ENCODE data around the gene CDC42BPG. TPM values are rescaled to one million over a fixed set of nuclear protein-coding genes. Genes with fewer than 3 reads are reported as not detected.

CDC42BPG gene
- polyA plus RNA-seq, 4 donors: 8.3 to 36.5 (median 19.5) TPM

DNA sequence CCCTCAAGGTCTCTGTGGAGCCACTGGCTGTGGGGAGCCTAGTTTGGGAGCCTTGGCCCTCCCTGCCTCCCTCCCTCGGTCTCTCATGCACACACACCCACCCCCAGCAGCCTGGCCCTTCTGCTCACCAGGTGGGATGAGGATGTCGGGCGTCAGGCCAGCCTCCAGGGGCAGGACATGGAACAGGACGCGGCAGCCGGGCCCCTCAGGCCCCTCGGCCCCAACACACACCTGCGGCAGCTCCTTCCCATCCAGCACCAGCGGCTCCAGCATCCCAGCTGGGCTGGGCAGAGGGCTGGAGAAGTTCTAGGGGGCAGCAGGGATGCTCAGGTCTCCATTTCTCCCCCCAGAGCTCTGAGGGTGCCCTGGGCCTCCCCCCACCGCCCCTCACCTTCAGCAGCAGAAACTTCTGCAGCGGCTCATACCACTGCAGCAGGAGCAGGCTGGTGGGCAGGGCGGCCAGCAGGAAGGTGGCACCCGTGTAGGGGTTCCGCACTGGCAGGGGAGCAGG is 52.6 kb downstream of the CDC42BPG start:
- DNase-seq: no peak

DNA sequence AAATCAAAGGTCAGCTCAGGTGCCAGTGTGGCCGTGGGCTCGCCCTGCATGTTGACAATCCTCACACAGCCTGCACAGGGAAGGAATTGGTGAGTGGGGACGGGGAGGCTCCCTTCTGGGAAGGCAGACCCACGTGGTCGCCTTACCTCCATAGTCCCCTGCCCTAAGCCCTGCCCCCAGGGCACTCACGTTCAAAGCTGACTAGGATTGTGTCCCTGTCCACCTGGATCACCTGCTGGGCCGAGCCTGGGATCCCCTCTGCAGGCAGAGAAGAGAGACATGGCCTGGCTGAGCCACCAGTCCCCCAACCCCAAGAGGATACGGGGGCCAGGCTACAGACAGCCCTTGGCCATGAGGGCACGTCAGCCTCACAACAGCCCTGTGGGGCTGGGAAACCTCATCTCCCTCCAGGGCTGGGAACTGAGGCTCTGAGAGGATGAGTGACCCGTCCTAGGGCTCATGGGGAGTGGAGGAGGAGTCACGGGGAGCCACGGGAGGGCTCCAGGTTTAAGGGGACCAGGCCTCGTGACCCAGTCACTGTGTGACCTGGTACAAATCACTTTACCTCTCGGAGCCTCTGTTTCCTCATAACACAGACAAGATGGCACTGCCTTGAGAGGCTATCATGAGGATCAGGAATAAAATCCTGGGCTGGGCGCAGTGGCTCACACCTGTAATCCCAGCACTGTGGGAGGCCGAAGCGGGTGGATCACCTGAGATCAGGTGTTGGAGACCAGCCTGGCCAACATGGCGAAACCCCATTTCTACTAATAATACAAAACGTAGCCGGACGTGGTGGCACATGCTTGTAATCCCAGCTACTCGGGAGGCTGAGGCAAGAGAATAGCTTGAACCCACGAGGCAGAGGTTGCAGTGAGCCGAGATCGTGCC is 54.0 kb downstream of the CDC42BPG start:
- Histone ChIP-seq H3K4me3 (ENCODE audit: low read depth in 1 of 3, low read length in 3 of 3) (no peak overlapping the region), H3K36me3 (ENCODE audit: control insufficient read depth in 3 of 3, insufficient read depth in 2 of 3, low read depth in 1 of 3, low read length in 3 of 3) (peaks cover 0 to 52% (median 0%) of the 10 kb centered on the region in 3 donors), H3K4me1 (ENCODE audit: control insufficient read depth in 3 of 3, insufficient read depth in 2 of 3, low read depth in 1 of 3, low read length in 2 of 3) (peaks cover 0 to 17% (median 0%) of the 10 kb centered on the region in 3 donors), H3K9me3 (ENCODE audit: control insufficient read depth in 2 of 2, insufficient read depth in 1 of 2, low read depth in 1 of 2, low read length in 1 of 2) (no peaks in the 10 kb centered on the region), H3K27ac (ENCODE audit: low read depth in 1 of 3, low read length in 2 of 3) (no peak overlapping the region), H3K27me3 (ENCODE audit: control insufficient read depth in 3 of 3, insufficient read depth in 3 of 3, low read length in 3 of 3) (no peaks in the 10 kb centered on the region)
- 72 to 86% (median 76%) methylated on average over 25 of the region's 25 CpGs for WGBS, 3 donors
- DNase-seq (no peak), FAIRE-seq (no peak)

More for the DNA sequence above, 52.6 kb downstream of the CDC42BPG start:
- H3K27me3 ChIP-seq (ENCODE audit: control insufficient read depth in 3 of 3, insufficient read depth in 3 of 3, low read length in 3 of 3): no peaks in the 10 kb centered on the region
- peaks cover 0 to 17% (median 0%) of the 10 kb centered on the region in 3 donors for H3K4me1 ChIP-seq (ENCODE audit: control insufficient read depth in 3 of 3, insufficient read depth in 2 of 3, low read depth in 1 of 3, low read length in 2 of 3)
- peaks cover 0 to 64% (median 0%) of the 10 kb centered on the region in 3 donors for H3K36me3 ChIP-seq (ENCODE audit: control insufficient read depth in 3 of 3, insufficient read depth in 2 of 3, low read depth in 1 of 3, low read length in 3 of 3)
- H3K4me3 ChIP-seq (ENCODE audit: low read depth in 1 of 3, low read length in 3 of 3): no peak overlapping the region
- WGBS, 3 donors: 89 to 93% (median 92%) methylated on average over 14 of the region's 14 CpGs
- no peaks in the 10 kb centered on the region for H3K9me3 ChIP-seq (ENCODE audit: control insufficient read depth in 2 of 2, insufficient read depth in 1 of 2, low read depth in 1 of 2, low read length in 1 of 2)
- FAIRE-seq: no peak
- no peak overlapping the region for H3K27ac ChIP-seq (ENCODE audit: low read depth in 1 of 3, low read length in 2 of 3)

- Histone ChIP-seq H3K9me3 (ENCODE audit: control insufficient read depth in 2 of 2, insufficient read depth in 1 of 2, low read depth in 1 of 2, low read length in 1 of 2) (no peaks in the 10 kb centered on the region), H3K27me3 (ENCODE audit: control insufficient read depth in 3 of 3, insufficient read depth in 3 of 3, low read length in 3 of 3) (no peaks in the 10 kb centered on the region), H3K36me3 (ENCODE audit: control insufficient read depth in 3 of 3, insufficient read depth in 2 of 3, low read depth in 1 of 3, low read length in 3 of 3) (peaks cover 0 to 49% (median 0%) of the 10 kb centered on the region in 3 donors), H3K27ac (ENCODE audit: low read depth in 1 of 3, low read length in 2 of 3) (no peak overlapping the region), H3K4me3 (ENCODE audit: low read depth in 1 of 3, low read length in 3 of 3) (no peak overlapping the region), H3K4me1 (ENCODE audit: control insufficient read depth in 3 of 3, insufficient read depth in 2 of 3, low read depth in 1 of 3, low read length in 2 of 3) (peaks cover 0 to 17% (median 0%) of the 10 kb centered on the region in 3 donors)
- no peak for FAIRE-seq
- DNase-seq: no peak
- WGBS, 3 donors: 84 to 88% (median 85%) methylated on average over 15 of the region's 15 CpGs
Measured at GRCh38 chr11:64789331-64790204, 54.9 kb downstream of the CDC42BPG start.

GRCh38 chr11:64788321-64789215 is 55.9 kb downstream of the CDC42BPG start:
- Histone ChIP-seq H3K9me3 (ENCODE audit: control insufficient read depth in 2 of 2, insufficient read depth in 1 of 2, low read depth in 1 of 2, low read length in 1 of 2) (no peaks in the 10 kb centered on the region), H3K4me1 (ENCODE audit: control insufficient read depth in 3 of 3, insufficient read depth in 2 of 3, low read depth in 1 of 3, low read length in 2 of 3) (peaks cover 0 to 17% (median 0%) of the 10 kb centered on the region in 3 donors), H3K27me3 (ENCODE audit: control insufficient read depth in 3 of 3, insufficient read depth in 3 of 3, low read length in 3 of 3) (no peaks in the 10 kb centered on the region), H3K27ac (ENCODE audit: low read depth in 1 of 3, low read length in 2 of 3) (no peak overlapping the region), H3K4me3 (ENCODE audit: low read depth in 1 of 3, low read length in 3 of 3) (no peak overlapping the region), H3K36me3 (ENCODE audit: control insufficient read depth in 3 of 3, insufficient read depth in 2 of 3, low read depth in 1 of 3, low read length in 3 of 3) (peaks cover 0 to 46% (median 0%) of the 10 kb centered on the region in 3 donors)
- no peak for FAIRE-seq
- DNase-seq: no peak
- WGBS, 3 donors: 67 to 85% (median 81%) methylated on average over 9 of the region's 9 CpGs

- H3K27ac ChIP-seq (ENCODE audit: low read depth in 1 of 3, low read length in 2 of 3): peak overlapping the region in 1 of 3 donors; percentile 55
- no peak overlapping the region for H3K4me3 ChIP-seq (ENCODE audit: low read depth in 1 of 3, low read length in 3 of 3)
- peaks cover 0 to 43% (median 0%) of the 10 kb centered on the region in 3 donors for H3K36me3 ChIP-seq (ENCODE audit: control insufficient read depth in 3 of 3, insufficient read depth in 2 of 3, low read depth in 1 of 3, low read length in 3 of 3)
- no peaks in the 10 kb centered on the region for H3K9me3 ChIP-seq (ENCODE audit: control insufficient read depth in 2 of 2, insufficient read depth in 1 of 2, low read depth in 1 of 2, low read length in 1 of 2)
- DNase-seq: peak; percentile 82 to 85
- peaks cover 0 to 17% (median 0%) of the 10 kb centered on the region in 3 donors for H3K4me1 ChIP-seq (ENCODE audit: control insufficient read depth in 3 of 3, insufficient read depth in 2 of 3, low read depth in 1 of 3, low read length in 2 of 3)
- no peaks in the 10 kb centered on the region for H3K27me3 ChIP-seq (ENCODE audit: control insufficient read depth in 3 of 3, insufficient read depth in 3 of 3, low read length in 3 of 3)
- WGBS, 3 donors: 18 to 36% (median 34%) methylated on average over 15 of the region's 15 CpGs
- FAIRE-seq: no peak
Measured at GRCh38 chr11:64787526-64788320, 56.7 kb downstream of the CDC42BPG start.

- H3K4me1 ChIP-seq (ENCODE audit: control insufficient read depth in 3 of 3, insufficient read depth in 2 of 3, low read depth in 1 of 3, low read length in 2 of 3): peaks cover 0 to 17% (median 0%) of the 10 kb centered on the region in 3 donors
- H3K27me3 ChIP-seq (ENCODE audit: control insufficient read depth in 3 of 3, insufficient read depth in 3 of 3, low read length in 3 of 3): no peaks in the 10 kb centered on the region
- H3K9me3 ChIP-seq (ENCODE audit: control insufficient read depth in 2 of 2, insufficient read depth in 1 of 2, low read depth in 1 of 2, low read length in 1 of 2): no peaks in the 10 kb centered on the region
- peaks cover 0 to 31% (median 0%) of the 10 kb centered on the region in 3 donors for H3K36me3 ChIP-seq (ENCODE audit: control insufficient read depth in 3 of 3, insufficient read depth in 2 of 3, low read depth in 1 of 3, low read length in 3 of 3)
- 90 to 93% (median 92%) methylated on average over 10 of the region's 10 CpGs for WGBS, 3 donors
- DNase-seq: no peak
- FAIRE-seq: no peak
- no peak overlapping the region for H3K27ac ChIP-seq (ENCODE audit: low read depth in 1 of 3, low read length in 2 of 3)
- no peak overlapping the region for H3K4me3 ChIP-seq (ENCODE audit: low read depth in 1 of 3, low read length in 3 of 3)
Measured at GRCh38 chr11:64786308-64786707, 58.1 kb downstream of the CDC42BPG start.

- Histone ChIP-seq H3K4me3 (ENCODE audit: low read depth in 1 of 3, low read length in 3 of 3) (no peak overlapping the region), H3K4me1 (ENCODE audit: control insufficient read depth in 3 of 3, insufficient read depth in 2 of 3, low read depth in 1 of 3, low read length in 2 of 3) (peaks cover 0 to 16% (median 0%) of the 10 kb centered on the region in 3 donors), H3K9me3 (ENCODE audit: control insufficient read depth in 2 of 2, insufficient read depth in 1 of 2, low read depth in 1 of 2, low read length in 1 of 2) (no peaks in the 10 kb centered on the region), H3K27ac (ENCODE audit: low read depth in 1 of 3, low read length in 2 of 3) (no peak overlapping the region), H3K36me3 (ENCODE audit: control insufficient read depth in 3 of 3, insufficient read depth in 2 of 3, low read depth in 1 of 3, low read length in 3 of 3) (peaks cover 0 to 22% (median 0%) of the 10 kb centered on the region in 3 donors), H3K27me3 (ENCODE audit: control insufficient read depth in 3 of 3, insufficient read depth in 3 of 3, low read length in 3 of 3) (no peaks in the 10 kb centered on the region)
- no peak for FAIRE-seq
- WGBS, 3 donors: 75 to 82% (median 81%) methylated on average over 12 of the region's 12 CpGs
- no peak for DNase-seq
Measured at GRCh38 chr11:64784813-64785581, 59.5 kb downstream of the CDC42BPG start.
